ENCODE data around the gene KRTAP5-5.

- TF ChIP-seq, protein P1, sequence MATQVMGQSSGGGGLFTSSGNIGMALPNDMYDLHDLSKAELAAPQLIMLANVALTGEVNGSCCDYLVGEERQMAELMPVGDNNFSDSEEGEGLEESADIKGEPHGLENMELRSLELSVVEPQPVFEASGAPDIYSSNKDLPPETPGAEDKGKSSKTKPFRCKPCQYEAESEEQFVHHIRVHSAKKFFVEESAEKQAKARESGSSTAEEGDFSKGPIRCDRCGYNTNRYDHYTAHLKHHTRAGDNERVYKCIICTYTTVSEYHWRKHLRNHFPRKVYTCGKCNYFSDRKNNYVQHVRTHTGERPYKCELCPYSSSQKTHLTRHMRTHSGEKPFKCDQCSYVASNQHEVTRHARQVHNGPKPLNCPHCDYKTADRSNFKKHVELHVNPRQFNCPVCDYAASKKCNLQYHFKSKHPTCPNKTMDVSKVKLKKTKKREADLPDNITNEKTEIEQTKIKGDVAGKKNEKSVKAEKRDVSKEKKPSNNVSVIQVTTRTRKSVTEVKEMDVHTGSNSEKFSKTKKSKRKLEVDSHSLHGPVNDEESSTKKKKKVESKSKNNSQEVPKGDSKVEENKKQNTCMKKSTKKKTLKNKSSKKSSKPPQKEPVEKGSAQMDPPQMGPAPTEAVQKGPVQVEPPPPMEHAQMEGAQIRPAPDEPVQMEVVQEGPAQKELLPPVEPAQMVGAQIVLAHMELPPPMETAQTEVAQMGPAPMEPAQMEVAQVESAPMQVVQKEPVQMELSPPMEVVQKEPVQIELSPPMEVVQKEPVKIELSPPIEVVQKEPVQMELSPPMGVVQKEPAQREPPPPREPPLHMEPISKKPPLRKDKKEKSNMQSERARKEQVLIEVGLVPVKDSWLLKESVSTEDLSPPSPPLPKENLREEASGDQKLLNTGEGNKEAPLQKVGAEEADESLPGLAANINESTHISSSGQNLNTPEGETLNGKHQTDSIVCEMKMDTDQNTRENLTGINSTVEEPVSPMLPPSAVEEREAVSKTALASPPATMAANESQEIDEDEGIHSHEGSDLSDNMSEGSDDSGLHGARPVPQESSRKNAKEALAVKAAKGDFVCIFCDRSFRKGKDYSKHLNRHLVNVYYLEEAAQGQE (IDR thresholded peaks at IDR 0.05): no peak
- TF ChIP-seq, protein P2, sequence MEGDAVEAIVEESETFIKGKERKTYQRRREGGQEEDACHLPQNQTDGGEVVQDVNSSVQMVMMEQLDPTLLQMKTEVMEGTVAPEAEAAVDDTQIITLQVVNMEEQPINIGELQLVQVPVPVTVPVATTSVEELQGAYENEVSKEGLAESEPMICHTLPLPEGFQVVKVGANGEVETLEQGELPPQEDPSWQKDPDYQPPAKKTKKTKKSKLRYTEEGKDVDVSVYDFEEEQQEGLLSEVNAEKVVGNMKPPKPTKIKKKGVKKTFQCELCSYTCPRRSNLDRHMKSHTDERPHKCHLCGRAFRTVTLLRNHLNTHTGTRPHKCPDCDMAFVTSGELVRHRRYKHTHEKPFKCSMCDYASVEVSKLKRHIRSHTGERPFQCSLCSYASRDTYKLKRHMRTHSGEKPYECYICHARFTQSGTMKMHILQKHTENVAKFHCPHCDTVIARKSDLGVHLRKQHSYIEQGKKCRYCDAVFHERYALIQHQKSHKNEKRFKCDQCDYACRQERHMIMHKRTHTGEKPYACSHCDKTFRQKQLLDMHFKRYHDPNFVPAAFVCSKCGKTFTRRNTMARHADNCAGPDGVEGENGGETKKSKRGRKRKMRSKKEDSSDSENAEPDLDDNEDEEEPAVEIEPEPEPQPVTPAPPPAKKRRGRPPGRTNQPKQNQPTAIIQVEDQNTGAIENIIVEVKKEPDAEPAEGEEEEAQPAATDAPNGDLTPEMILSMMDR (IDR thresholded peaks at IDR 0.05; ENCODE audit: low read depth, low read length, missing input control): no peak
- TF ChIP-seq RAD21 (IDR thresholded peaks at IDR 0.05) (no peak), JUND (IDR thresholded peaks at IDR 0.05) (no peak), EGR1 (IDR thresholded peaks at IDR 0.05; ENCODE audit: low read depth in 2 of 2) (no peak), GABPA (IDR thresholded peaks at IDR 0.05 in 1 of 2, conservative IDR thresholded peaks at IDR 0.05 in 1 of 2) (no peak), YY1 (IDR thresholded peaks at IDR 0.05) (no peak)
- TF ChIP-seq, protein P3, sequence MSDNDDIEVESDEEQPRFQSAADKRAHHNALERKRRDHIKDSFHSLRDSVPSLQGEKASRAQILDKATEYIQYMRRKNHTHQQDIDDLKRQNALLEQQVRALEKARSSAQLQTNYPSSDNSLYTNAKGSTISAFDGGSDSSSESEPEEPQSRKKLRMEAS (IDR thresholded peaks at IDR 0.05): no peak
Measured at GRCh38 chr11:1586699-1587098, 42.9 kb upstream of the KRTAP5-5 start.
